Endothelial cell (in vitro differentiated cells): ENCODE data around the gene ANKZF1. TPM values are rescaled to one million over a fixed set of nuclear protein-coding genes. Genes with fewer than 3 reads are reported as not detected.
A peak's percentile ranks its signal among the peaks of the same experiment; 100 is the strongest.

Experiments used
- DNase-seq: peaks from one replicate; pipeline ENCODE4 v3.0.0; 2021; ENCODE audit warnings: low spot score
- H3K27ac Mint-ChIP-seq: one replicate; pipeline ENCODE4 v1.8.0; 2021; ENCODE audit warnings: mixed read lengths, inconsistent platforms; ENCODE audit not compliant: unreplicated experiment
- H3K27me3 Mint-ChIP-seq: one replicate; pipeline ENCODE4 v1.8.0; 2021; ENCODE audit warnings: mild to moderate bottlenecking, moderate library complexity, mixed read lengths, inconsistent platforms; ENCODE audit not compliant: unreplicated experiment
- H3K36me3 Mint-ChIP-seq: one replicate; pipeline ENCODE4 v1.8.0; 2021; ENCODE audit warnings: mild to moderate bottlenecking, low read depth, mixed read lengths, inconsistent platforms; ENCODE audit not compliant: unreplicated experiment
- H3K4me1 Mint-ChIP-seq: one replicate; pipeline ENCODE4 v1.8.0; 2021; ENCODE audit warnings: mild to moderate bottlenecking, mixed read lengths, inconsistent platforms; ENCODE audit not compliant: unreplicated experiment
- H3K4me3 Mint-ChIP-seq: one replicate; pipeline ENCODE4 v1.8.0; 2021; ENCODE audit warnings: mild to moderate bottlenecking, mixed read lengths, inconsistent platforms; ENCODE audit not compliant: unreplicated experiment
- H3K9me3 Mint-ChIP-seq: one replicate; pipeline ENCODE4 v1.8.0; 2021; ENCODE audit warnings: mixed read lengths, inconsistent platforms; ENCODE audit not compliant: unreplicated experiment
- total RNA-seq: library from RNA; stranded (reverse); fragmentation: NEBNext Ultra II Directional; extraction: Animal tissue kit (Norgen Biotek cat#: 25700); gene quantifications from one replicate; pipeline ENCODE4 v1.2.1, GENCODE V29; 2021; ENCODE audit not compliant: unreplicated experiment
- TF ChIP-seq, protein P1 (sequence below): fragments of 200-600 bp; sonication (generic); IDR thresholded peaks from one replicate; pipeline ENCODE4 v1.5.0; 2021; ENCODE audit warnings: antibody characterized with exemption; ENCODE audit not compliant: unreplicated experiment

The ANKZF1 gene
- total RNA-seq, 1 donor from 2014 or later, result 43.8 TPM

DNA sequence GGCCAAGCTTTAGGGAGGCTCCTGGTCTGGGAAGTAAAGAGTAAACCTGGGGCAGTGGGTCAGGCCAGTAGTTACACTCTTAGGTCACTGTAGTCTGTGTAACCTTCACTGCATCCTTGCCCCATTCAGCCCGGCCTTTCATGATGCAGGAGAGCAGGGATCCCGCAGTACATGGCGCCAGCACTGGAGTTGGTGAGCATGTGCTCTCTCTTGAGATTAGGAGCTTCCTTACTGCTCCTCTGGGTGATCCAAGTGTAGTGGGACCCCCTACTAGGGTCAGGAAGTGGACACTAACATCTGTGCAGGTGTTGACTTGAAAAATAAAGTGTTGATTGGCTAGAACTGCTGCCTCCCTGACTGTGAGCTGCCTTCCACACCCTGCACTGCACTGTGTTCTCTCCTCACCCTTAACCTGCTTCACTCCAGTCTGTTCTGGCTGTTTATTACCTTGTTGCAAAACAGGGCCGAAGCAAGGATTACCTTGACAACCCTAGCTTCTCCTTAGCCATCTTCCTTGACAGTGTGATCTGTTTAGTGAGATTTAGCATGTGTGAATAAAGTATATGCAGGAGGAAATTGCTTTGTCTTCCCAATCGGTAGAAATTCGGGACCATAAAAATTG is 46.3 kb upstream of the ANKZF1 start:
- Mint-ChIP-seq H3K27me3 (peaks cover 13% of the 10 kb centered on the region), H3K4me3 (peak overlapping the region; percentile 77), H3K36me3 (peaks cover 34% of the 10 kb centered on the region), H3K9me3 (no peaks in the 10 kb centered on the region), H3K4me1 (peaks cover 26% of the 10 kb centered on the region), H3K27ac (peak overlapping the region; percentile 67)
- TF ChIP-seq, protein P1, sequence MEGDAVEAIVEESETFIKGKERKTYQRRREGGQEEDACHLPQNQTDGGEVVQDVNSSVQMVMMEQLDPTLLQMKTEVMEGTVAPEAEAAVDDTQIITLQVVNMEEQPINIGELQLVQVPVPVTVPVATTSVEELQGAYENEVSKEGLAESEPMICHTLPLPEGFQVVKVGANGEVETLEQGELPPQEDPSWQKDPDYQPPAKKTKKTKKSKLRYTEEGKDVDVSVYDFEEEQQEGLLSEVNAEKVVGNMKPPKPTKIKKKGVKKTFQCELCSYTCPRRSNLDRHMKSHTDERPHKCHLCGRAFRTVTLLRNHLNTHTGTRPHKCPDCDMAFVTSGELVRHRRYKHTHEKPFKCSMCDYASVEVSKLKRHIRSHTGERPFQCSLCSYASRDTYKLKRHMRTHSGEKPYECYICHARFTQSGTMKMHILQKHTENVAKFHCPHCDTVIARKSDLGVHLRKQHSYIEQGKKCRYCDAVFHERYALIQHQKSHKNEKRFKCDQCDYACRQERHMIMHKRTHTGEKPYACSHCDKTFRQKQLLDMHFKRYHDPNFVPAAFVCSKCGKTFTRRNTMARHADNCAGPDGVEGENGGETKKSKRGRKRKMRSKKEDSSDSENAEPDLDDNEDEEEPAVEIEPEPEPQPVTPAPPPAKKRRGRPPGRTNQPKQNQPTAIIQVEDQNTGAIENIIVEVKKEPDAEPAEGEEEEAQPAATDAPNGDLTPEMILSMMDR, result no peak
- DNase-seq, result no peak

- TF ChIP-seq, protein P1, result no peak
- no peak overlapping the region for H3K4me3 Mint-ChIP-seq
- no peak overlapping the region for H3K27ac Mint-ChIP-seq
- no peak for DNase-seq
- H3K36me3 Mint-ChIP-seq, result peaks cover 30% of the 10 kb centered on the region
- peaks cover 7% of the 10 kb centered on the region for H3K27me3 Mint-ChIP-seq
- H3K4me1 Mint-ChIP-seq, result peaks cover 20% of the 10 kb centered on the region
- no peaks in the 10 kb centered on the region for H3K9me3 Mint-ChIP-seq
These were observed 45.5 kb upstream of the ANKZF1 start for GRCh38 chr2:219184121-219184520.

GRCh38 chr2:219186754-219187456 is 42.7 kb upstream of the ANKZF1 start:
- Mint-ChIP-seq H3K9me3 (no peaks in the 10 kb centered on the region), H3K27me3 (peaks cover 4% of the 10 kb centered on the region), H3K27ac (no peak overlapping the region), H3K36me3 (peaks cover 12% of the 10 kb centered on the region), H3K4me3 (no peak overlapping the region), H3K4me1 (peaks cover 5% of the 10 kb centered on the region)
- DNase-seq, result no peak
- TF ChIP-seq, protein P1, result no peak

DNA sequence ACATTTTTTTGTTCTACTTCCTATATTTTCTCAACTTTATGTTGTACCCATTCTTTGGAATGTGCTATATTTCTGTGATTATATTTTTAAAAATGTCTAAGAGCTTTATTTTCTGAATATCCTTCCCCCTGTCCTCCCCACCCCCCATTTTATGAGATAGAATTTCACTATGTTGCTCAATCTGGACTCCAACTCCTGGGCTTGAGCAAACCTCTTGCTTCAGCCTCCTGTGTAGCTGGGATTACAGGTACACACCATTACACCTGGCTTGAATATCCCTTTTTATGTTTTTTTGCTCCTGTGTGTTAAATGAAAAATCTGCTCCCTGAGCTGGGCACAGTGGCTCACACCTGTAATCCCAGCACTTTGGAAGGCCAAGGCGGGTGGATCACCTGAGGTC is 32.2 kb upstream of the ANKZF1 start:
- no peaks in the 10 kb centered on the region for H3K36me3 Mint-ChIP-seq
- no peak for DNase-seq
- no peak overlapping the region for H3K27ac Mint-ChIP-seq
- H3K27me3 Mint-ChIP-seq, result peaks cover 1% of the 10 kb centered on the region
- H3K9me3 Mint-ChIP-seq, result no peaks in the 10 kb centered on the region
- H3K4me1 Mint-ChIP-seq, result peaks cover 5% of the 10 kb centered on the region
- no peak overlapping the region for H3K4me3 Mint-ChIP-seq
- TF ChIP-seq, protein P1, result no peak

GRCh38 chr2:219198974-219199373 is 30.6 kb upstream of the ANKZF1 start:
- H3K4me1 Mint-ChIP-seq, result peaks cover 5% of the 10 kb centered on the region
- no peak overlapping the region for H3K27ac Mint-ChIP-seq
- H3K9me3 Mint-ChIP-seq, result no peaks in the 10 kb centered on the region
- DNase-seq, result no peak
- peaks cover 4% of the 10 kb centered on the region for H3K27me3 Mint-ChIP-seq
- no peak overlapping the region for H3K4me3 Mint-ChIP-seq
- TF ChIP-seq, protein P1, result no peak
- no peaks in the 10 kb centered on the region for H3K36me3 Mint-ChIP-seq
